ENCODE results near the gene DPH5.

DNA sequence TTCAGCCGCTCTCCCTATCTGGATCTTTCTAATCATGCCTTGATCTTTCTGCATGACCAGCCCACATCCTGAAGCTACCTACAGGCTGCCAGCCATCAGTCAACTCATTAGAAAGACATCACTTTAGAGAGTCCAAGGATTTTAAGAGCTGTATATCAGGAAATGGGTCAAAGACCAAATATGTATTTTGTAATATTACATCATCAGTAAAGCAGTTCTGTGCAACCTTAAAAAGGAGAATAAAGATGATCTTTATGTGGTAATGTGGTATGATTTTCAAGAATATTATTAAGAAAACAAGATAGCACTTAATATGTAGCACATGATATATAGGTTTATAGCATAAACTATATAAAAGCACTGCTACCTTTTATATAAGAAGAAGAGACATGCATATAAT lies 82.1 kb downstream of the DPH5 start:
- TF ChIP-seq, protein P1, sequence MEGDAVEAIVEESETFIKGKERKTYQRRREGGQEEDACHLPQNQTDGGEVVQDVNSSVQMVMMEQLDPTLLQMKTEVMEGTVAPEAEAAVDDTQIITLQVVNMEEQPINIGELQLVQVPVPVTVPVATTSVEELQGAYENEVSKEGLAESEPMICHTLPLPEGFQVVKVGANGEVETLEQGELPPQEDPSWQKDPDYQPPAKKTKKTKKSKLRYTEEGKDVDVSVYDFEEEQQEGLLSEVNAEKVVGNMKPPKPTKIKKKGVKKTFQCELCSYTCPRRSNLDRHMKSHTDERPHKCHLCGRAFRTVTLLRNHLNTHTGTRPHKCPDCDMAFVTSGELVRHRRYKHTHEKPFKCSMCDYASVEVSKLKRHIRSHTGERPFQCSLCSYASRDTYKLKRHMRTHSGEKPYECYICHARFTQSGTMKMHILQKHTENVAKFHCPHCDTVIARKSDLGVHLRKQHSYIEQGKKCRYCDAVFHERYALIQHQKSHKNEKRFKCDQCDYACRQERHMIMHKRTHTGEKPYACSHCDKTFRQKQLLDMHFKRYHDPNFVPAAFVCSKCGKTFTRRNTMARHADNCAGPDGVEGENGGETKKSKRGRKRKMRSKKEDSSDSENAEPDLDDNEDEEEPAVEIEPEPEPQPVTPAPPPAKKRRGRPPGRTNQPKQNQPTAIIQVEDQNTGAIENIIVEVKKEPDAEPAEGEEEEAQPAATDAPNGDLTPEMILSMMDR (IDR thresholded peaks at IDR 0.05) = no peak
- no peak for TF ChIP-seq POLR2A (IDR thresholded peaks at IDR 0.05)
